Right atrium auricular region (tissue), 2 donors: ENCODE measurements around the gene TPRG1L. TPM values are rescaled to one million over a fixed set of nuclear protein-coding genes. Genes with fewer than 3 reads are reported as not detected.

Source experiments
- DNase-seq: peaks from one replicate; pipeline ENCODE4 v3.0.0-alpha.2; 2019; ENCODE audit warnings: low spot score
- H3K27ac ChIP-seq, 2 donors: fragments of 200-600 bp; sonication (generic); 1 replicate in 1 of 2; 2 replicates in 1 of 2; pipeline ENCODE4 v1.5.1; 2016 to 2019
- H3K27me3 ChIP-seq, 2 donors: fragments of 200-600 bp; sonication (generic); one replicate each; pipeline versions ENCODE4 v1.5.1 to v1.6.0; 2017 to 2019
- H3K36me3 ChIP-seq: fragments of 200-600 bp; sonication (generic); one replicate; pipeline ENCODE4 v1.5.1; 2016
- H3K4me1 ChIP-seq, 2 donors: fragments of 200-600 bp; sonication (generic); one replicate each; pipeline versions ENCODE4 v1.5.1 to v1.6.0; 2017 to 2019
- H3K4me3 ChIP-seq, 2 donors: fragments of 200-600 bp; sonication (generic); 1 replicate in 1 of 2; 2 replicates in 1 of 2; pipeline ENCODE4 v1.5.1; 2017 to 2019; ENCODE audit warnings: mild to moderate bottlenecking in 1 of 2, moderate library complexity in 1 of 2
- H3K9me3 ChIP-seq, 2 donors: fragments of 200-600 bp; sonication (generic); one replicate each; pipeline ENCODE4 v1.5.1; 2019
- CTCF ChIP-seq, 2 donors: fragments of 200-600 bp; sonication (generic); IDR thresholded peaks; one replicate each; pipeline ENCODE4 v1.5.1; 2019; ENCODE audit warnings: antibody characterized with exemption in 2 of 2
- total RNA-seq, 2 donors: library from RNA; depleted of rRNA; stranded (reverse); fragments of >200 nt; gene quantifications; one replicate each; pipeline ENCODE4 v1.1.0, GENCODE V29; 2016

The TPRG1L gene
- total RNA-seq, 2 donors from 2014 or later, result 30.0 to 33.3 TPM

- Histone ChIP-seq H3K27ac (no peak overlapping the region), H3K4me3 (no peak overlapping the region), H3K27me3 (no peaks in the 10 kb centered on the region), H3K9me3 (no peaks in the 10 kb centered on the region), H3K4me1 (no peaks in the 10 kb centered on the region), H3K36me3 (no peaks in the 10 kb centered on the region)
- DNase-seq, result no peak
- TF ChIP-seq CTCF (IDR thresholded peaks at IDR 0.05), result no peak
Measured at GRCh38 chr1:3604468-3604974, 20.3 kb upstream of the TPRG1L start.

- H3K4me3 ChIP-seq, result no peak overlapping the region
- no peak overlapping the region for H3K27ac ChIP-seq
- H3K36me3 ChIP-seq, result no peaks in the 10 kb centered on the region
- no peaks in the 10 kb centered on the region for H3K9me3 ChIP-seq
- H3K27me3 ChIP-seq, result peaks cover 0 to 2% of the 10 kb centered on the region in 2 donors
- no peak for TF ChIP-seq CTCF (IDR thresholded peaks at IDR 0.05)
- peaks cover 0 to 2% of the 10 kb centered on the region in 2 donors for H3K4me1 ChIP-seq
- DNase-seq, result no peak
Measured at GRCh38 chr1:3604997-3605823, 19.6 kb upstream of the TPRG1L start.

GRCh38 chr1:3606779-3607702 lies 17.8 kb upstream of the TPRG1L start:
- Histone ChIP-seq H3K4me3 (no peak overlapping the region), H3K36me3 (no peaks in the 10 kb centered on the region), H3K9me3 (no peaks in the 10 kb centered on the region), H3K27me3 (peaks cover 0 to 6% of the 10 kb centered on the region in 2 donors), H3K27ac (no peak overlapping the region), H3K4me1 (peaks cover 0 to 20% of the 10 kb centered on the region in 2 donors)
- DNase-seq, result no peak
- TF ChIP-seq CTCF (IDR thresholded peaks at IDR 0.05), result no peak

- peaks cover 0 to 21% of the 10 kb centered on the region in 2 donors for H3K4me1 ChIP-seq
- H3K27ac ChIP-seq, result no peak overlapping the region
- TF ChIP-seq CTCF (IDR thresholded peaks at IDR 0.05), result no peak
- no peak for DNase-seq
- no peaks in the 10 kb centered on the region for H3K36me3 ChIP-seq
- no peak overlapping the region for H3K4me3 ChIP-seq
- H3K9me3 ChIP-seq, result no peaks in the 10 kb centered on the region
- peaks cover 0 to 6% of the 10 kb centered on the region in 2 donors for H3K27me3 ChIP-seq
Measured at GRCh38 chr1:3607703-3608065, 17.1 kb upstream of the TPRG1L start.

GRCh38 chr1:3608154-3608553 lies 16.7 kb upstream of the TPRG1L start:
- no peak for DNase-seq
- H3K27ac ChIP-seq, result no peak overlapping the region
- TF ChIP-seq CTCF (IDR thresholded peaks at IDR 0.05), result no peak
- H3K36me3 ChIP-seq, result no peaks in the 10 kb centered on the region
- H3K9me3 ChIP-seq, result no peaks in the 10 kb centered on the region
- H3K4me3 ChIP-seq, result no peak overlapping the region
- peaks cover 0 to 6% of the 10 kb centered on the region in 2 donors for H3K27me3 ChIP-seq
- H3K4me1 ChIP-seq, result peaks cover 0 to 21% of the 10 kb centered on the region in 2 donors
